Upper lobe of left lung (tissue), 6 donors: ENCODE results near the gene CACFD1. TPM values are rescaled to one million over a fixed set of nuclear protein-coding genes. Genes with fewer than 3 reads are reported as not detected.

Experiments used
- ATAC-seq, 2 donors: fragments of 200-7000 bp; cut with Tn5 transposase; one replicate each; pipeline ENCODE4 v1.9.1; 2022; ENCODE audit warnings: mild to moderate bottlenecking in 2 of 2, moderate library complexity in 2 of 2; ENCODE audit not compliant: low FRiP score in 2 of 2
- DNase-seq, 2 donors: peaks; one replicate each; pipeline ENCODE4 v3.0.0-alpha.2; 2019 to 2020
- H3K27ac ChIP-seq, 4 donors: fragments of 200-600 bp; sonication (generic); one replicate each; pipeline ENCODE4 v1.5.1; 2016 to 2019
- H3K27me3 ChIP-seq, 4 donors: fragments of 200-600 bp; sonication (generic); one replicate each; pipeline ENCODE4 v1.5.1; 2017 to 2019
- H3K36me3 ChIP-seq, 4 donors: fragments of 200-600 bp; sonication (generic); one replicate each; pipeline ENCODE4 v1.5.1; 2016 to 2019
- H3K4me1 ChIP-seq, 4 donors: fragments of 200-600 bp; sonication (generic); one replicate each; pipeline ENCODE4 v1.5.1; 2018 to 2019
- H3K4me3 ChIP-seq, 4 donors: fragments of 200-600 bp; sonication (generic); one replicate each; pipeline ENCODE4 v1.5.1; 2017 to 2019; ENCODE audit warnings: mild to moderate bottlenecking in 2 of 4, moderate library complexity in 1 of 4
- H3K9me3 ChIP-seq, 4 donors: fragments of 200-600 bp; sonication (generic); one replicate each; pipeline ENCODE4 v1.5.1; 2018 to 2019
- EP300 ChIP-seq, 4 donors: sonication (generic); formaldehyde crosslinking; IDR thresholded peaks; one replicate each; pipeline ENCODE4 v1.5.1; 2017; ENCODE audit warnings: antibody characterized with exemption in 4 of 4, control low read depth in 2 of 4
- POLR2A ChIP-seq, 4 donors: fragments of 450-650 bp; IDR thresholded peaks; one replicate each; pipeline ENCODE4 v1.5.1; 2016 to 2017; ENCODE audit warnings: antibody characterized with exemption in 4 of 4, mild to moderate bottlenecking in 2 of 4
- POLR2AphosphoS5 ChIP-seq, 2 donors: sonication (generic); formaldehyde crosslinking; IDR thresholded peaks; one replicate each; pipeline ENCODE4 v1.5.1; 2017; ENCODE audit warnings: antibody characterized with exemption in 2 of 2
- WGBS, 2 donors: methylation state at CpG; one replicate each; pipeline ENCODE4 v1.1.5; 2017 to 2018; 5-methylcytosine and 5-hydroxymethylcytosine counted together
- total RNA-seq, 6 donors: library from RNA; depleted of rRNA in 4 of 6; stranded (reverse); fragments of >200 nt in 4 of 6; gene quantifications; one replicate each; pipeline versions ENCODE4 v1.1.0 to v1.2.1, GENCODE V29; 2016 to 2021
- TF ChIP-seq, protein P1 (sequence below), 6 experiments: fragments of 450-650 bp in 4 of 6; fragments of 200-600 bp in 2 of 6; sonication (generic) in 2 of 6; IDR thresholded peaks; one replicate each; pipeline ENCODE4 v1.5.1; 2016 to 2019; ENCODE audit warnings: antibody characterized with exemption in 6 of 6
- donor health status: DM: no; HTN: no; CAD: no; lungs with moderate emphysema.
- donor health status: DM: no; HTN: yes; CAD: no; lungs with severe emphysema.

The CACFD1 gene
- total RNA-seq, 6 donors from 2014 or later, result 31.1 to 52.8 (median 38.5) TPM

DNA sequence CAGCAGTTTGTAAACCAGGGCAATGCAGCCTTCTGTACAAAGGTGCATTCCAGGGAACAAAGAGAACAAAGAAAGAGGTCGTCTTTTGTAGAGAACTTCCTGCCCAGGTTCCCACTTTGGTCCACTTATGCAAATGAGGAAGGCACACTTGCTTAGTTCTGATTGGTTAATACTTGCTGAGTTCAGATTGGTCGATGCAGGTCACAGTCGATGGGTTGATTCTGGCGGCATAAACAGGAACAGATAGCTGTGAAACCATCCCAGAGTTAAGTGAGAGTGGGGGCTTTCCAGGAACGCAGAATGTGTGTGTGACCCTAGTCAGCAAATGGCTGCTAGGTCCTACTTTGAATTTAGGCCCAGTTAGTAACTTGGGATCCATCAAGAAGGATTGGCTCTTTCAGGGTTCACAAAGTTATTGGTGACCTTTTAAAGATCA, 39.4 kb upstream of the CACFD1 start:
- ATAC-seq, result no peak
- 61 to 65% methylated on average over 5 of the region's 5 CpGs for WGBS, 2 donors
- H3K4me1 ChIP-seq, result peaks cover 19 to 40% (median 24%) of the 10 kb centered on the region in 4 donors

DNA sequence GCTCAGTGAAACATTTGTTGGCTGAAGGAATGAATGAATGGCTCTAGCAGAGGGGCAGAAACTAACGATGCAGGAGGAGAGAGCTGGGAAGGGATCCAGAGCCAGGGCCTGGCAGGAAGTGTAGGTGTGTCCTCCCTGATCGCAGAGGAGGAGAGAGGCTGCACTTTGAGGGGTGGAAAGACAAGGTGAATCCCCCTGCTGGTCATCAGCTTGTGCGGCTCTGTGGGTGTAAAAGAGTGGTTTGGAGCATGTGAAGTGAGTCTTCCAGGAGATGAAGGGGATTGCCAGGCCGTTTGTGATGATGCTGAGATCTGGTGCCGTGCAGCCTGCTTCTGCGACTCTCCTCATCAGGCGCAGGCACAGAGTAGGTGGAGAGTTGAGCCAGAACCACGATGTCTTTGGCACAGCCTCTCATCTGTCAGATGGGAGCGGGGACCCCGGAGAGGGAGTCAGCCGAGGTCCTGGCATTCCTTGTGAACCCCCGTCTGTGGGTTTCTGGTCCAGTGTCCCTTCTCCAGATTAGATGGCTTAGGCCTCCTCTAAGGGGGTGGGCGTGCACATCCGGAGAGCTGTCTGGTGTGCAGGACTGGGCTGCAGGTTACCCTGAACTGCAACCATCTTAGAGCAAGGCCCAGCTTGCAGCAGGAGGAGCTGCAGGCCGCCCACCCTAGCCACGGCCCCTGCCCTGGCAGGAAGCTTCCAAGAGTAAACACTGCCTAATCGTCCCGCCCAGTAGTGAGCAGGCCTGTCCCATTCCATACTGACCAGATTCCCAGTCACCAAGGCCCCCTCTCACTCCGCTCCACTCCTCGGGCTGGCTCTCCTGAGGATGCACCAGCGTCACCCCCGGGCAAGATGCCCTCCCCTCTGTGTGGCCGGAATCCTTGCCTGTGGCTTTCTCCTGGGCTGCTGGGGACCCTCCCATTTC, 37.9 kb upstream of the CACFD1 start, which contains the start of gene ADAMTS13:
Gene ADAMTS13 (plus strand): TSS at position 753 of the 928 bp plus-strand sequence. CDS start 77 bp downstream, at position 830.
- ATAC-seq (no peak), DNase-seq (no peak)
- no peaks in the 10 kb centered on the region for H3K9me3 ChIP-seq
- TF ChIP-seq EP300 (IDR thresholded peaks at IDR 0.05) (no peak), POLR2AphosphoS5 (IDR thresholded peaks at IDR 0.05) (no peak), POLR2A (IDR thresholded peaks at IDR 0.05) (no peak)
- TF ChIP-seq, protein P1, sequence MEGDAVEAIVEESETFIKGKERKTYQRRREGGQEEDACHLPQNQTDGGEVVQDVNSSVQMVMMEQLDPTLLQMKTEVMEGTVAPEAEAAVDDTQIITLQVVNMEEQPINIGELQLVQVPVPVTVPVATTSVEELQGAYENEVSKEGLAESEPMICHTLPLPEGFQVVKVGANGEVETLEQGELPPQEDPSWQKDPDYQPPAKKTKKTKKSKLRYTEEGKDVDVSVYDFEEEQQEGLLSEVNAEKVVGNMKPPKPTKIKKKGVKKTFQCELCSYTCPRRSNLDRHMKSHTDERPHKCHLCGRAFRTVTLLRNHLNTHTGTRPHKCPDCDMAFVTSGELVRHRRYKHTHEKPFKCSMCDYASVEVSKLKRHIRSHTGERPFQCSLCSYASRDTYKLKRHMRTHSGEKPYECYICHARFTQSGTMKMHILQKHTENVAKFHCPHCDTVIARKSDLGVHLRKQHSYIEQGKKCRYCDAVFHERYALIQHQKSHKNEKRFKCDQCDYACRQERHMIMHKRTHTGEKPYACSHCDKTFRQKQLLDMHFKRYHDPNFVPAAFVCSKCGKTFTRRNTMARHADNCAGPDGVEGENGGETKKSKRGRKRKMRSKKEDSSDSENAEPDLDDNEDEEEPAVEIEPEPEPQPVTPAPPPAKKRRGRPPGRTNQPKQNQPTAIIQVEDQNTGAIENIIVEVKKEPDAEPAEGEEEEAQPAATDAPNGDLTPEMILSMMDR (IDR thresholded peaks at IDR 0.05), result no peak
- H3K36me3 ChIP-seq, result no peaks in the 10 kb centered on the region
- peaks cover 9 to 25% (median 11%) of the 10 kb centered on the region in 4 donors for H3K4me1 ChIP-seq
- peak within 1 kb of the TSS in 1 of 4 donors; percentile 16 for H3K27ac ChIP-seq
- H3K4me3 ChIP-seq, result no peak within 1 kb of the TSS
- H3K27me3 ChIP-seq, result no peaks in the 10 kb centered on the region
- 32 to 49% methylated on average over 16 to 23 of the region's 23 CpGs for WGBS, 2 donors

More for the DNA sequence above, 39.4 kb upstream of the CACFD1 start:
- Histone ChIP-seq H3K4me3 (no peak overlapping the region), H3K27ac (no peak overlapping the region), H3K36me3 (peaks cover 0 to 4% (median 0%) of the 10 kb centered on the region in 4 donors), H3K27me3 (no peaks in the 10 kb centered on the region), H3K9me3 (no peaks in the 10 kb centered on the region)
- DNase-seq, result no peak
- TF ChIP-seq POLR2AphosphoS5 (IDR thresholded peaks at IDR 0.05), result no peak
- TF ChIP-seq EP300 (IDR thresholded peaks at IDR 0.05), result no peak
- TF ChIP-seq, protein P1 (IDR thresholded peaks at IDR 0.05), result no peak
- no peak for TF ChIP-seq POLR2A (IDR thresholded peaks at IDR 0.05)

DNA sequence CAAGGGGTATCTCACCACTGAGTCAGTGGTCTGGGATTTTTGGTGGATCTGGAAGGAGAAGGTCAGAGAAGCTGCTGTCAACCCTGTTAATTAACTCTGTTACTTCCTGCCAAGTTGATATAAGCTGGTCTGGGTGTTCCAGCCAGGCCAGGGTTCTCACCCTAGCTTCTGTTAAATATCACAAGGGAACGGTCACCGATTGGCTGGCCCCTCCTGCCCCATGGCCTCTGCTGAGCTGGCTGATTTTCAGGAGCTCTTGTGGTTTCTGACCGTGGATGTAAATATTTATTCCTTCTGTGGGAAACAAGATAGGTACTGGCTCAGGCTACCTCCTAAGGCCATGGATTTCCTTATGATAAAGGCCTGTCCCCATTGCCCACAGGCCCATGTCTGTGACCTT, 36.6 kb upstream of the CACFD1 start:
- Histone ChIP-seq H3K36me3 (no peaks in the 10 kb centered on the region), H3K4me3 (no peak overlapping the region), H3K4me1 (peaks cover 7 to 21% (median 9%) of the 10 kb centered on the region in 4 donors), H3K9me3 (no peaks in the 10 kb centered on the region), H3K27me3 (peaks cover 0 to 3% (median under 1%) of the 10 kb centered on the region in 4 donors), H3K27ac (peak overlapping the region in 1 of 4 donors; percentile 16)
- no peak for ATAC-seq
- TF ChIP-seq POLR2A (IDR thresholded peaks at IDR 0.05) (no peak), EP300 (IDR thresholded peaks at IDR 0.05) (no peak), POLR2AphosphoS5 (IDR thresholded peaks at IDR 0.05) (no peak)
- TF ChIP-seq, protein P1 (IDR thresholded peaks at IDR 0.05), result no peak
- 29 to 36% methylated on average over 3 of the region's 3 CpGs for WGBS, 2 donors
- no peak for DNase-seq

DNA sequence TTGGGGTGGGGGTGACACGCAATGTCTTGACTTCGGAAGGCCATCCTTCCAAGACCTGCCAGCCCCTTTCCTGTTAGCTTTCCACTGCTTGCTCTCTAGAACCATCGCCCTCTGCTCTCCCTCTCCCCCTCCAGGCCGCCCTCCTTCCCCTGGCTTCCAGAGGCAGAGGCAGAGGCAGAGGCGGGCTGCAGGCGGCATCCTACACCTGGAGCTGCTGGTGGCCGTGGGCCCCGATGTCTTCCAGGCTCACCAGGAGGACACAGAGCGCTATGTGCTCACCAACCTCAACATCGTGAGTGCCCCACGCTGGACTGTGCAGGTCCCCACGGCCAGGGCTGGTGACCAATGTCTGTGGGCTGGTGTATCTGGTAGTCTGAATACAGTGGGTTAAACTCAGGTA, 35.6 kb upstream of the CACFD1 start:
- WGBS, 2 donors, result 92 to 98% methylated on average over 11 to 12 of the region's 12 CpGs
- Histone ChIP-seq H3K27ac (no peak overlapping the region), H3K27me3 (peaks cover 0 to 9% (median 3%) of the 10 kb centered on the region in 4 donors), H3K4me3 (no peak overlapping the region), H3K36me3 (no peaks in the 10 kb centered on the region), H3K4me1 (peaks cover 5 to 25% (median 15%) of the 10 kb centered on the region in 4 donors), H3K9me3 (no peaks in the 10 kb centered on the region)
- DNase-seq (no peak), ATAC-seq (no peak)
- TF ChIP-seq EP300 (IDR thresholded peaks at IDR 0.05) (no peak), POLR2AphosphoS5 (IDR thresholded peaks at IDR 0.05) (no peak), POLR2A (IDR thresholded peaks at IDR 0.05) (no peak)
- TF ChIP-seq, protein P1 (IDR thresholded peaks at IDR 0.05), result no peak
